ENCODE results near the gene ATXN7L3.
A peak's percentile ranks its signal among the peaks of the same experiment; 100 is the strongest.

ATXN7L3 gene

DNA sequence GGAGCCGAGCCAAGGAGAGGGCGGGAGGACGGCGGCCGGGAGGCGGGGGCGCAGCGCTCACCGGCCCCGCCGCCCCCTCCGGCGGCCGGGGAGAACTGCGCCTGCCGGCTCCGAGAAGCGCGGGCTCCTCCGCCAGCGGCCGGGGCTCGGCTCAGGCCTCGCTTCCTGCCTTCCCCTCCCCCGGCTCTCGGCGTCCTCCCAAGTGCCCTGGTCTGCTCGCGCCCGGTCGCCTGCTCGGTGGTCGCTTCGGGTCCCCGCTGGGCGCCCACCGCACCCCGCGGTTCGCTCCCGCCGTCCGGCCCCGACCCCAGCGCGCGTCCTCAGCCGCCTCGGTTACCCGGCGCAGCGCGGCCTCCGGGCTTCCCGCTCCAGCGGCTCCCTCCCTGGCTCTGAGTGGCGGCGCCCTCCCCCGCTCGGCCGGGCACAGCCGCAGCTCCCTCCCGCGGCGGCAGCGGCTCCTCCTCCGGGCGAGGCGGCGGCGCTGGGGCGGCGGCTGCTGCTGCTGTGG, 19.5 kb upstream of the ATXN7L3 start:
- TF ChIP-seq, protein P1, sequence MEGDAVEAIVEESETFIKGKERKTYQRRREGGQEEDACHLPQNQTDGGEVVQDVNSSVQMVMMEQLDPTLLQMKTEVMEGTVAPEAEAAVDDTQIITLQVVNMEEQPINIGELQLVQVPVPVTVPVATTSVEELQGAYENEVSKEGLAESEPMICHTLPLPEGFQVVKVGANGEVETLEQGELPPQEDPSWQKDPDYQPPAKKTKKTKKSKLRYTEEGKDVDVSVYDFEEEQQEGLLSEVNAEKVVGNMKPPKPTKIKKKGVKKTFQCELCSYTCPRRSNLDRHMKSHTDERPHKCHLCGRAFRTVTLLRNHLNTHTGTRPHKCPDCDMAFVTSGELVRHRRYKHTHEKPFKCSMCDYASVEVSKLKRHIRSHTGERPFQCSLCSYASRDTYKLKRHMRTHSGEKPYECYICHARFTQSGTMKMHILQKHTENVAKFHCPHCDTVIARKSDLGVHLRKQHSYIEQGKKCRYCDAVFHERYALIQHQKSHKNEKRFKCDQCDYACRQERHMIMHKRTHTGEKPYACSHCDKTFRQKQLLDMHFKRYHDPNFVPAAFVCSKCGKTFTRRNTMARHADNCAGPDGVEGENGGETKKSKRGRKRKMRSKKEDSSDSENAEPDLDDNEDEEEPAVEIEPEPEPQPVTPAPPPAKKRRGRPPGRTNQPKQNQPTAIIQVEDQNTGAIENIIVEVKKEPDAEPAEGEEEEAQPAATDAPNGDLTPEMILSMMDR (IDR thresholded peaks at IDR 0.05; ENCODE audit: insufficient read depth, low read length, missing control alignments) = peak; percentile 36
- ChIA-PET POLR2A (interaction anchor here (1.4 to 3.2 kb wide), 5 partner anchors 9 to 108 kb away, joined by 3 to 10 read pairs (median 4); no protein-coding TSS in a partner anchor), CTCF (interaction anchor here (0.7 to 4.7 kb wide), 6 partner anchors 9 to 126 kb away, joined by 3 to 58 read pairs (median 4); partner anchors contain the start of gene GRN)
- peak overlapping the region; percentile 82 for H3K4me3 ChIP-seq (ENCODE audit: low read depth, low read length)
- DNase-seq (ENCODE audit: low read depth, low spot score) = no peak

DNA sequence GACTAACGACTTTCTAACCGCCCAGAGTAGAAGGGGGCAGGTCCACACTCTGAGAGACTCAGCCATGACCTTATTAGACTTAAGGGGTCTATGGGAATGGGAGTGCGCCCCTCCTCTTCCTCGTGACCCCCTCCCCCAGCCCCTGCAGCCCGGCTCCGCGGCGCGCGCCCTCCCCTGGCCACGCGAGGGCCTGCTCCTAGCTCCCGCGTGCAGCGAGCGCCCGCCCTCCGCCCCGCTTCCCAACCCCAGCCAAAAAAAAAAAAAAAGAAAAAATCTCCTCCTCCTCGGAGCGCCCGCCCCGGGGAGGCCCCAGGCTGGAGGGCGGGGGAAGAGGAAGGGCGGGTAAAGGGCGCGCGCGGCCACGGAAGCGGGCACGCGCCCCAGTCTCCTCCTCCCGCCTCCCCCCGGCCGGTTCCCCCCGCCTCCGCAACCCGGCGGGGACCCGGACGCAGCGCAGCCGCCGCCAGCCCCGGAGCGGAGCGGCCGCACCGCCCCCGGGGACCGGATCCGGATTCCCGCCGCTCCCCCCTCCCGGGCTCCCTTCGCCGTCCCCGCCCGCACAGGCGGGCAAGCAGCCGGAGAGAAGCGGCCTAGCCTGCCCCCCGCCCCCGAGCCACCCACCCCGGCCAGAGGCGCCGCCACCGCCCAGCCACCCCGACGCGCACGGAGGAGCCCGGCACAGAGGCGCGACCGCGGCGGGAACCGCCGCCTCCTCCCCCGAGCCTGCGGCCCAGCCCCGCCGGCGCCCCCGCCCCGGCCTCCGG, 18.8 kb upstream of the ATXN7L3 start:
- peak overlapping the region; percentile 82 for H3K4me3 ChIP-seq (ENCODE audit: low read depth, low read length)
- no peak for DNase-seq (ENCODE audit: low read depth, low spot score)
- ChIA-PET POLR2A (interaction anchor here (0.6 to 3.2 kb wide), 6 partner anchors 9 to 27 kb away, joined by 3 to 10 read pairs (median 3); no protein-coding TSS in a partner anchor), CTCF (interaction anchor here (0.8 to 4.7 kb wide), 7 partner anchors 9 to 126 kb away, joined by 3 to 58 read pairs (median 5); no protein-coding TSS in a partner anchor)
- TF ChIP-seq, protein P1 (IDR thresholded peaks at IDR 0.05; ENCODE audit: insufficient read depth, low read length, missing control alignments) = peak; percentile 70

DNA sequence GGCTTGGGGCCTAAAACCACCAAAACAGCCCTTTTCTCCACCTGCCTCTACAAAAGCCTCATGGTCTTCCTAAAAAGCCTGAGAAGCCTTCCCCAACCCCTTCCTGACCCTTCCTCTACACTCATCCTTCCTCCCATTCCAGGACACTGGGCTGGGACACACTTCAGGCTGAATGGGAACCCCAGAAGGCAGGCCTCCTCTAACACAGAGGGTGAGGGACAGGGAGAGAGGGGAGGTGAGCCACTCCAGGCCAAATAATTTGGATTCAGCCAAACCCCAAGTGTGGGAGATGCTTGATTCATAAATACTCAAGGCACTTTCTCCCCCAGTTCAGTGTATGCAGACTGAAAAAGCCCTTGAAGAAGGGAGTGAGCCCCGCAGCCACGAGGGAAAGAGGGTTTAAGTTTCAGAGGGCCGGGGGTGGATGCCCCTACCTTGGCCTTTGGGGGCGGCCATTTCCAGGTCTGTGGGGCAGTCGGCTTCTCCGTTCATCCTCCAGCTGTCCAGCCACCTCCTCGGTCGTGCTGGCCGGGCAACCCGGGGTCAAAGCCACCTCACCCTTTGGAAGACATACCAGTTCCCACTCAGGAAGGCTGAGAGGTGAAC, 18.2 kb upstream of the ATXN7L3 start:
- H3K4me3 ChIP-seq (ENCODE audit: low read depth, low read length) = peak overlapping the region; percentile 65
- ChIA-PET CTCF (interaction anchor here (0.9 to 4.7 kb wide), 12 partner anchors 8 to 306 kb away, joined by 3 to 58 read pairs (median 6); partner anchors contain the start of gene GRN), POLR2A (interaction anchor here (0.6 to 1.5 kb wide), 3 partner anchors 14 to 26 kb away, joined by 3 read pairs; no protein-coding TSS in a partner anchor)
- no peak for DNase-seq (ENCODE audit: low read depth, low spot score)
- TF ChIP-seq, protein P1 (IDR thresholded peaks at IDR 0.05; ENCODE audit: insufficient read depth, low read length, missing control alignments) = no peak

DNA sequence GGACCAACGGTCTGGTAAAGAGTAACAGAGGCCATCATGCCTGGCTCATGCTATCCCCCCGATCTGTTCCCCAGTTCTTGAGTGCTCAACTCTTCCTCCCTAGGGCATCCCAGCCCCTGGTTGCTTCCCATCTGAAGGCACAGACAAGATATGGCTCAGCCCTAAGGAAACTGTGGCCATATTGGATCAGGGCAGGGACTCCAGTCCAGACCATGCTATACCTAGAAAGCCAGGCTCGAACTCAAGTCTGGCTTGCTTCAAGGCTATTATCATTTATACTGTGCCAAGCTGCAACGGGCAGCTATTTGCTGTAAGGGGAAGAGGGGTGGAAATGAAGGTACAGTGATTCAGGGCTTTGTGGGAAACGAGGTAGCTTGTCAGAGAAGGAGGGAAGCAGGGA, 17.0 kb upstream of the ATXN7L3 start:
- CTCF ChIA-PET = interaction anchor here (0.8 to 3.1 kb wide), 13 partner anchors 8 to 418 kb away, joined by 3 to 22 read pairs (median 5); partner anchors contain the start of gene GRN
- TF ChIP-seq, protein P1 (IDR thresholded peaks at IDR 0.05; ENCODE audit: insufficient read depth, low read length, missing control alignments) = no peak
- DNase-seq (ENCODE audit: low read depth, low spot score) = no peak
- no peak overlapping the region for H3K4me3 ChIP-seq (ENCODE audit: low read depth, low read length)
- POLR2A ChIA-PET = no interaction called here

DNA sequence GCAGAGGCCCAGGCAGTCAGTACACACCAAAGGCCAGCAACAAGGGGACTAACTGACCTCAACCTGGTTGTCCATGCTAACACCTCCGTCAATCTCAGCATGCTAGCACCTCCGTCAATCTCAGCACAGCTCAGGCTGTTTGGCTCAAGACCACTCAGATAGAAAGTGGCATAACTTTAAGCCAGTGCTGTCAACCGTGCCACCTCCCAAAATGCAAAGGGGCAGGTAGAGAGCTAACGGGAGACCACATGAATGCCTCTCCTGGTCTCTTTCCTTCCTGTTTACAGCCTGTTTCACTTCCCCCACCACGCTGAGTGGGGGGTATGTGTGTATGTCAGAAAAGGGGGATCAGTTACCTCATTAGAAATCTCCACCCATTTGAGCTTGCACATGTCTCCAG, 16.5 kb upstream of the ATXN7L3 start:
- H3K4me3 ChIP-seq (ENCODE audit: low read depth, low read length) = no peak overlapping the region
- TF ChIP-seq, protein P1 (IDR thresholded peaks at IDR 0.05; ENCODE audit: insufficient read depth, low read length, missing control alignments) = no peak
- POLR2A ChIA-PET = no interaction called here
- CTCF ChIA-PET = interaction anchor here (1.1 to 3.1 kb wide), 10 partner anchors 8 to 307 kb away, joined by 3 to 22 read pairs (median 6); partner anchors contain the start of gene GRN
- no peak for DNase-seq (ENCODE audit: low read depth, low spot score)

All from AG04449 (cell line).